ENCODE measurements around the gene ANKEF1.

ANKEF1 gene

GRCh38 chr20:10080574-10080973, 45.8 kb downstream of the ANKEF1 start:
- in situ Hi-C loops (cut with MboI; ENCODE audit: low sequenced_read_pairs): no loop called here

GRCh38 chr20:10089871-10090587, 55.2 kb downstream of the ANKEF1 start:
- in situ Hi-C loops (cut with MboI; ENCODE audit: low sequenced_read_pairs): no loop called here

- in situ Hi-C loops (cut with MboI; ENCODE audit: low sequenced_read_pairs): no loop called here
Observed at GRCh38 chr20:10090588-10091166, 55.9 kb downstream of the ANKEF1 start.

- in situ Hi-C loops (cut with MboI; ENCODE audit: low sequenced_read_pairs): no loop called here
Observed at GRCh38 chr20:10093087-10093591, 58.4 kb downstream of the ANKEF1 start.

GRCh38 chr20:10094566-10095173, 59.9 kb downstream of the ANKEF1 start:
- in situ Hi-C loops (cut with MboI; ENCODE audit: low sequenced_read_pairs): no loop called here

- in situ Hi-C loops (cut with MboI; ENCODE audit: low sequenced_read_pairs): no loop called here
Observed at GRCh38 chr20:10096790-10097189, 62.0 kb downstream of the ANKEF1 start.

GRCh38 chr20:10105046-10105445, 70.3 kb downstream of the ANKEF1 start:
- in situ Hi-C loops (cut with MboI; ENCODE audit: low sequenced_read_pairs): no loop called here

All from HL-60/S4 treated with phorbol 12-myristate 13-acetate at 8.2 ng/mL for 4 days and 3 days (cell line).